GM18507 (cell line): ENCODE results near the gene M1AP.

Experiments
- DNase-seq: peaks from one replicate; pipeline ENCODE4 v3.0.0; 2011; ENCODE audit warnings: low read depth; ENCODE audit not compliant: insufficient read length; ENCODE audit errors: extremely low spot score
- FAIRE-seq: peaks from 2 replicates; lab custom pipeline; 2011; peaks lifted over from hg19 to GRCh38; lab: Jason Lieb, UNC

M1AP gene

GRCh38 chr2:74530239-74531187 is 117.6 kb downstream of the M1AP start:
- FAIRE-seq, result peak; percentile 86
- DNase-seq, result no peak

GRCh38 chr2:74529357-74530238 is 118.5 kb downstream of the M1AP start, which contains the start of the genes AUP1 and HTRA2:
AUP1 (minus strand) TSS chr2:74529706; CDS start chr2:74529629, 77 bp downstream.
HTRA2 (plus strand) TSS chr2:74529933; CDS start chr2:74530007, 74 bp downstream.
- FAIRE-seq (peak; percentile 96), DNase-seq (peak; percentile 99)

GRCh38 chr2:74528600-74529356 is 119.4 kb downstream of the M1AP start:
- no peak for FAIRE-seq
- no peak for DNase-seq

GRCh38 chr2:74527741-74528140 is 120.4 kb downstream of the M1AP start:
- no peak for DNase-seq
- no peak for FAIRE-seq

DNA sequence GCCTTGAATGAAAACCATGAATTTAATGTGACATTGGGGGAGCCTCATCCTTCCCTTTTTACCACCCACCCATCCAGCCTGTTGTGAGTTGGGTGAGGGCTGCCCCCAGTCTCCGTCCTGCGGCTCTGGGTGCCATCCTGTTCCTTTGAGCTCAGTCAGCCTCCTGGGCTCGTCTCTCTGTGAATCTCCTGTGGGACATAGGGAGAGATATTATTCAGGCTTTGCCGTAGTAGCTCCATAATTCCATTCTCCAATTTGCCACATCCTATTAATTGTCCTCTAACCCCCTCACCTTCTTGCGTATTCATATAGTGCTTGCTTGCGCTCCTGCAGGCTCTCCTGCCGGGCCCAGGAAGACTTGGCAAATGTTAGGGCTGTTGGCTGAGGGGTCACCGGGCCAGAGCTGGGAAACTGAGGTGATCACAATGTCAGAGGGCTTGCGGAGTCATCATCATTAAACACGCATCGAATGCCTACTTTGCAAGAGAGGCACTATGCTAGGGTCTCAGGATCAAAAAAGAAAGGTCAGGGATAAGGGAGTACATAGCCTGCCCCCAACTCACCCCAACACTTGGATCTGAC is 121.4 kb downstream of the M1AP start:
- FAIRE-seq, result no peak
- DNase-seq, result no peak

DNA sequence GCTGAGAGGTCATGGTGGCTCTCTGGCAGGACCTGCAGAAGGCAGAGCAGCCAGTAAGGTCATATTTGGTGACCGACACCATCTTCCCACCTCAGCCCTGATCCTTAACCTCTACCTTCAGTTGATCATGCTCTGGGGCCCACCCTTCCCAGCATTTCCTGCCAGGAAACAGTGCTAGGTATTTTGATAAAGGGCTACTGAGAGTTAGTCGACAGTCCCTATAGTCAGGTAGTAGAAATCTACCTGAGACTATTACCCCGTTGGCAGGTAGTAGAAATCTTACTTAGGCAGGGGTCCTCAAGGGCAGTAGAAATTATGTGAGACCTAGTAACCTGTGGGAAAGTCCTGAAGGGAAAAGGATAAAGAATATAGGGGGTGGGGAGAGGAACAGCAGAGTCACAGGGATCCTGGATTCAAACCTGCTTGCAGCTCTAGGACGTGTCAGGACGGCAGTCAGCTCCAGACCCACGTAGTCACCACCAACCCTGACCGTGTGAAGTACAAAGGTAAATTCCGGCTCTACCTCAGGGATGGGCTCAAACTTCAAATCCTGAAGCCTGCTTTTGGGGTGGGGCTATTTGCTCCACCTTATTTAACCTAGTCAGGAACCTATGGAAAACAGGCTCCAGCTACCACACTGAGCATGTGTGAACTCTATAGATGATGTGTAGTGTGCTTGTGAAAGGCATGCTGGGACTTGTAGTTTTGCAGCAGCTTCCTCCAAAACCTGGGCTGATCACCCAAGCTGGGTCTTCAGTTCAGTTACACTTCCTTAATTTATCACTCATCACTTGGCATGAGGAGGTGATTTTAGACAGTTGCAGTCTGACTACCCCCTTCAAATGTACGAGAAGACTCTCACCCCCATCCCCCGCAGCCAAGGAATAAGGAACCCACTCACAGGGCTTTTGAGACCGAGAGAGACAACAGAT is 122.1 kb downstream of the M1AP start, which contains the start of gene DQX1:
TSS of gene DQX1 (minus strand) at position 515 of the 932 bp plus-strand sequence. CDS start at position 13, 502 bp downstream.
- DNase-seq (no peak), FAIRE-seq (peak; percentile 81)

DNA sequence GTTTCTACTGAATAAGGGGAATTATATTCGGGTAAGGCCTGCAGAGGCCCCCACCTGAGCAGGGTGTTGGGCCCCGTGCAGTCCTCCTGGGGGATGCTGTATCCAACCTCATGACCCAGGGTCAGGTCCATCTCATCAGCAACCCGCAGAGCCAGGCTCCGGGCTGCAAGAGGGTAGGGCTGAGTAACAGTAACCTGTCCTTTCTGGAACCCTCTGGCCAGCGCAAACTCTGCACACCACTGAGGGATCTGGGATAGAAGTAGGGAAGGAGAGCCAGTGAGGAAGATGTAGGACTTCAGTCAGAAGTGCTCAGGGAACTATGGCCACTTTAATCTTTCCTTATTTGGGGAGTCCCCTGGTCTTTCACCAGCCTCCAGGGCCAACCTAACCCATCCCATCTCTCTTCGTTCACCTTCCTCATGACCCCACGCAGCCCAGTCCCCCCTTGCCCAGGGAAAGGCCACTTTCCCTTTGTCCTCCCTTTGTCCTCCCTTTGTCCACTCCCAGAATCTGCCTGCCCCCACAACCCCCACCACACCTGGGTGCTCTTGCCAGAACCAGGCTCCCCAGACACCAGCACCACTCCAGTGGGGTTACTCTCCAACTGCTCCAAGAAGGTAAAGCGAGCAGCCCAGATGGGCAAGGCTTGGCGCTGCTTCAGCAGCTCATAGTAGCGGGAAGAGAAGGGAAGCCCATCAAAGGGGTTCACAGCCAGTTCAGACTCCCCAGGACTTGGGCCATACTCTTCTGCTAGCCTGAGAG is 123.0 kb downstream of the M1AP start:
- no peak for DNase-seq
- no peak for FAIRE-seq

DNA sequence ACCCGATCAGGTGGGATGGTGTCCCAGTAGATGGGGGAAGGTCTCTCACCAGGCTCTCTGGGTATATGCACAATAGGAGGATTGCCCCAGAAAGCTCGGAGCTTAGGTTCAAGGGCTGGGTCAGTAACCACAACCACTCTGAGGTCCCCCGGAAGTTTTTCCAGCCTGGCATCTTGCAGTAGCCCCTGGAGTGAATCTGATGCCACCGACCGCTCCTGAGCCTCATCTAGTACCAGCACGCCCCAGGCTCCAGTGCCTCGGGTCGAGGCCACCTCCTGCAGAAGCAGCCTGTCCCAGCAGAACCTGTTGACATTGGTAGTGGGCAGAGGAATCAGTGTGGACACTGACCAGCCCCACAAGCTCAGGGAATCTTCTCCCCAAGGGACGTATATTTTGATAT is 124.1 kb downstream of the M1AP start:
- FAIRE-seq (no peak), DNase-seq (no peak)

DNA sequence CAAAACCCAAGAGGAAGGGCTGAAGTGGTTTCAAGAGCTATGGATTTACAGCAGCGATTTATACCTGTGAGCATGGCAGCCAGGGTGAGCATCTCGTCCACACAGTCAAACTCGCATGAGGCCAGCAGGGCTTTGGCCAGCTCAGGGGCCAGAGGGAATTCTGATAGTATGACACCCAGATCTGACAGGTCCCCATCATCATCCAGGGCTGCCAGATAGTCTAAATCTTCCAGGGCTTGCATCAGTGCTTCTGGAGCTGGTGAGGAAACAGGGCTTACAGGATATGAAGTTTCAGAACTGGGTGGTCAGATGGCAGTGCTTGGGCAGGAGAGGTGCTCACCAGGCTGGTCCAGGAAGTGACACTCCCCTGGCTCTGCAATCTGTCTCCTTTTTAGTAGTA is 125.6 kb downstream of the M1AP start:
- FAIRE-seq, result no peak

GRCh38 chr2:74516650-74517049 is 131.5 kb downstream of the M1AP start:
- DNase-seq (no peak), FAIRE-seq (no peak)

More for the DNA sequence above, 125.6 kb downstream of the M1AP start:
- DNase-seq, result no peak

- DNase-seq, result no peak
- peak; percentile 62 for FAIRE-seq
These were observed 132.0 kb downstream of the M1AP start for GRCh38 chr2:74515981-74516633.

- FAIRE-seq (no peak), DNase-seq (no peak)
These were observed 132.7 kb downstream of the M1AP start for GRCh38 chr2:74515271-74515980.

GRCh38 chr2:74514368-74515270 is 133.5 kb downstream of the M1AP start, which contains the start of gene TLX2:
TLX2 (plus strand) TSS chr2:74514450; CDS start chr2:74514807, 357 bp downstream.
- no peak for FAIRE-seq
- no peak for DNase-seq

GRCh38 chr2:74513605-74514367 is 134.3 kb downstream of the M1AP start:
- FAIRE-seq, result no peak
- no peak for DNase-seq
